GM10248 (cell line): ENCODE results near the gene UBR4.

ENCODE experiments used
- CTCF ChIA-PET: fragments of 300-600 bp; sonication (Branson Sonifier 250); formaldehyde crosslinking; extraction: SDS; loops from one replicate; lab custom pipeline; 2021; ENCODE audit warnings: antibody characterized with exemption; lab: Yijun Ruan, JAX
- POLR2A ChIA-PET: fragments of 350-650 bp; sonication (Branson Sonifier 250); formaldehyde crosslinking; extraction: SDS; loops from one replicate; lab custom pipeline; 2020; ENCODE audit warnings: antibody characterized with exemption; lab: Yijun Ruan, JAX
- DNase-seq: peaks from one replicate; pipeline ENCODE4 v3.0.0; 2012; ENCODE audit errors: extremely low spot score
- CTCF ChIP-seq: IDR thresholded peaks from 2 replicates; pipeline ENCODE4 v1.5.1; 2012; ENCODE audit warnings: mild to moderate bottlenecking, low read depth; ENCODE audit errors: extremely low read depth, missing control alignments, control extremely low read depth

UBR4 gene

DNA sequence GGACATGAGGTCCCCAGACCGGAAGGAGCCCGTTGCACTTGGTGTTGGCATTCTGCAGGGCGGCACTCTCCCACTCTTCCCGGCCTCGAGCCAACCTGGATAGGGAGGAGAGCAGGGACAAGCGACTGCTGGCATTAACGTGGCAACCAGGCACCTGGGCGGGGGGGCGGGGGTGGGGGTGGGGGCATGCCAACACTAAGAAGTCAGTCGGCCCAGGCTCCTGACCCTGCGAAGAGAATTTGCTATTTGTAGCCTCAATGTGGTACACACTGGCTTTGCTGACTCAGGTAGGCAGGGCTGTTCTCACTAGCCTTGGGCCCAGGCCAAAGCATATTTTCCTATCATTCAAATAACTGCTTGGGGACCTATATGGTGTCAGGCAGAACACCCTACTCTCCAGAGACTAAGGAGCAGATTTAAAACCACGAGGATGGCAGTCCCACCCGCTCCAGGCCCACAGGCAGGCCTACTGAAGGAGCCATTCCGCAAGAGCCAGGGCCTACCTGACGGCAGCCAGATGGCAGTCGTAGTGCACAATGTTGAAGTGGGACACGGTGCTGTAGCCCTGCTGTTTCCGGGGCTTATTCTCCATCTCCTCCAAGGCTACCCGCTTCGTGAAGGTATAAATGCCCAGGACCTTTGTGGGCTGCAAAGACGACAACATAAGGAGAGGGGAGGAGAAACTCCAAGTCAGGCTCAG, 123.7 kb downstream of the UBR4 start:
- DNase-seq = no peak
- POLR2A ChIA-PET = no interaction called here
- TF ChIP-seq CTCF = no peak
- CTCF ChIA-PET = interaction anchor here (2.5 to 4.4 kb wide), 2 partner anchors 178 to 202 kb away, joined by 6 to 29 read pairs; no protein-coding TSS in a partner anchor

DNA sequence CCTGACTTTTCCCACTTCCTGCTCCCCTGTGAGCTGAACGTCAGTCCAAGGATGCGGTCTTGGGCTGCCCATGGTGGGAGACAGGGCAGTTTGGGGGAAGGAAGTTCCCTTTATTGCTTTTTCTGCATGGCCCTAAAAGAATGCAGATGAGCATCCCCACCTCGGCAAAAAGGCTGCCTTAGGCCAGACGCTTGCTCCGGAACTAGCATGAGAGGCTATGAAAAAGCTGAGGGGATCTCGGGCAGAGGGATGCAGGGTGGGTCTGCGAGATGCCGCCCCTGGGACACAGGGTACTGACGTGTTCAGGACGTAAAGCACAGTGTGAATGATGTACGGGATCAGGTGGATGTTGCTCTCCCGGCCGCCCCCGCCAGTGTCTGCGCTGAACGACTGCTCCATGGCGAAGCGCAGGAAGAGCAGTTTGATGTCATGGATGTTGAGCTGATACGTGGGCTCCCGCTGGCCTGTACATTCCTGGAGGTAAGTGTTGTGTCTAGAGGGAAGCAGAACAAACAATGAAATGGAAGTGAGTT, 125.8 kb downstream of the UBR4 start:
- POLR2A ChIA-PET = no interaction called here
- DNase-seq = no peak
- no peak for TF ChIP-seq CTCF
- CTCF ChIA-PET = interaction anchor here (1.0 to 2.8 kb wide), 3 partner anchors 14 to 200 kb away, joined by 3 to 7 read pairs (median 6); no protein-coding TSS in a partner anchor

DNA sequence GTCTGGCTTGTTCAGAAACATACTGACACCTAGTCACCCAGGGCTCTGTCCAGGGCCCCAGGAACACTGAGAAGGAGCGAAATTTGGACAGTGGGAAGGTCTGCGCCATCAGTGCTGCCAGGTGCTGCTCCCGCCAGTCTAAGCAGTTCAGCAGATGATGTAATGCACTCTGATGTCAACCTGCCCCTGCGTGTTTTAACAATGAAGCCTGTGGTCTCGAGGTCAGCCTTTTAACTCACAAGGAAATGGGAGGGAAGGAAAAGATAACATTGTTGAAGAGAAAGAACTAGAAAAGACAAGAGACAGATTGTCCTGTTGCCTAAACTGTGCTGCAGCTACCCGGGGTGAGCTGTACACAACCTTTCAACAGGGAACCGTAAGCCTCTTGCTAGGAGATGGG, 127.0 kb downstream of the UBR4 start:
- ChIA-PET CTCF (interaction anchor here (2.8 kb wide), 1 partner anchor 171 kb away, joined by 7 read pairs; no protein-coding TSS in a partner anchor), POLR2A (no interaction called here)
- TF ChIP-seq CTCF = no peak
- no peak for DNase-seq

DNA sequence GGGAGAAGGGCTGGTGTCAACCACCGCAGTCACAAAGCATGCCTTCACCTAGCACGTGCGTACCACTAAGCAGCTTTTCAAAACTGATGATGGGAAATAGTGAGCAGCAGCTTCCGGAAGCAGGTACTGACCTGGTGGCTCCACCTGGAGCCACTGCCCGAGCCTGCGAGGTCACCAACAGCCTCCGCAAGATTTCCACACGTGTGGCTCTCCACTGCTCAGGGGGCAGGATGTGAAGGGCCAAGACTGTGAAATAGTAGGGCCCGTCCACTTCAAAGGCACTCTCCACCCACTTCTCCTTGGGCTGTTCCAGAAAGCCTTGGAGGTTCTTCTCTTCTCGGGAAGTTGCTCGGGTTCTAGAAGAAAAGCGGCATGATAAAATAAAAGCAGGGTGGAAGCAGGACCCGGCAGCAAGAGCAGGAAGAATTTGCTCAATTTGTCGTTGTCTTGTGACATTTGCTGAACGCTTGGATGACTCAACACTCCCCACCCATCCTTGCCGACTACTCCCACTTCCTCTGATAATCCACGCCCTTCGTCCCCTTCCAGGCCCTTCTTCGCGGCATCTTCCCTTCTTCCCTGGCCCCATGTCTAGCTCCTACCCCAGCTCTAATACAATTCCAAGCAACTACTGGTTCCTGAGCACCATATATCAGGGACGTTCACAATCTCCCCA, 128.7 kb downstream of the UBR4 start:
- ChIA-PET POLR2A (no interaction called here), CTCF (interaction anchor here (1.1 to 2.6 kb wide), 2 partner anchors 16 to 174 kb away, joined by 3 to 6 read pairs; no protein-coding TSS in a partner anchor)
- DNase-seq = no peak
- TF ChIP-seq CTCF = no peak

- CTCF ChIA-PET = interaction anchor here (1.1 to 2.6 kb wide), 2 partner anchors 17 to 173 kb away, joined by 3 to 6 read pairs; no protein-coding TSS in a partner anchor
- no peak for TF ChIP-seq CTCF
- no peak for DNase-seq
- POLR2A ChIA-PET = no interaction called here
Observed at GRCh38 chr1:19080721-19081120, 129.3 kb downstream of the UBR4 start.
